LHCN-M2 (cell line): Measurements from ENCODE around the gene CPXM2. TPM values are rescaled to one million over a fixed set of nuclear protein-coding genes. Genes with fewer than 3 reads are reported as not detected.

Source experiments
- DNase-seq: peaks from one replicate; pipeline ENCODE4 v3.0.0-alpha.2; 2012; ENCODE audit warnings: low read depth
- total RNA-seq: library from RNA; depleted of rRNA; stranded (reverse); fragments of >200 nt; gene quantifications from 2 replicates; pipeline ENCODE4 v1.2.3, GENCODE V29; 2014

The CPXM2 gene
- total RNA-seq, 1 experiment from 2014 or later, result not detected

- no peak for DNase-seq
Observed at GRCh38 chr10:123800289-123800688, 91.3 kb downstream of the CPXM2 start.

DNA sequence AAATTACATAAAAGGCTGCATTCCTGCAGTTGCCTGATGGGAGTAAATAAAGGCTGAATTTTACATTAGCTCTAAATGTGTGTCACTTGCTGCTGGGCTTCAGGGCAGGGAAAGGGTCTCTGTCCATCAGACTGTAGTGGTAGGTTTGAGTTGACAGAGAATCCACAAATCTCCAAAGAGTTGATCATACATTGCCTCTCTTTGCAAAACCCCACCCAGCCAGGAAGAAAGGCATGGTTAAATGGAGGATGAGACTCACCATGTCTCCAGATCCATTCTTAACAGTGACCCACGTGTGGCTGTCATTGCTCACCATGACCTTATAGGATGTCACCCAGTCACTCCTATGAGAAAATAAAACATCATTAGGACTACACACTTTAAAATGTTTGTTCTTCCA, 92.8 kb downstream of the CPXM2 start:
- DNase-seq, result no peak

- no peak for DNase-seq
Observed at GRCh38 chr10:123797813-123798212, 93.8 kb downstream of the CPXM2 start.

DNA sequence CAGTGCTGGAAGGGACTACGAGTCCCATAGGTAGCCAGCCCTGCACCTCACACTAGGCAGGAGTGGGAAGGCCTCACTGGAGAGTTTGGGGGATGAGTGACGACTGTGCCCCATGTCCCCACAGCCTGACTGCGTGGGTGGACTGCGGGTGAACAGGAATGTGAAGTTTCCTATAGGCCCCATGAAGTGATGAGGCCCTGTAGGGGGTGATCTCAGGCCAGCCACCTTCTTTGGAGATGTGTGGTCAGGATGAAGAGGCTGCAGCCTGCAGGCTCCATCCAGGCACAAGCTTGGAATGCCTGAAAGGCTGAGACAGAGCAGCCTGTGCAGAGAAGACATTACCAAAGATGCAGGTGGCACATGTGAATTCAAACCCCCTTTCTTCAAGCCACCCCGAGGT, 94.9 kb downstream of the CPXM2 start:
- DNase-seq, result no peak

DNA sequence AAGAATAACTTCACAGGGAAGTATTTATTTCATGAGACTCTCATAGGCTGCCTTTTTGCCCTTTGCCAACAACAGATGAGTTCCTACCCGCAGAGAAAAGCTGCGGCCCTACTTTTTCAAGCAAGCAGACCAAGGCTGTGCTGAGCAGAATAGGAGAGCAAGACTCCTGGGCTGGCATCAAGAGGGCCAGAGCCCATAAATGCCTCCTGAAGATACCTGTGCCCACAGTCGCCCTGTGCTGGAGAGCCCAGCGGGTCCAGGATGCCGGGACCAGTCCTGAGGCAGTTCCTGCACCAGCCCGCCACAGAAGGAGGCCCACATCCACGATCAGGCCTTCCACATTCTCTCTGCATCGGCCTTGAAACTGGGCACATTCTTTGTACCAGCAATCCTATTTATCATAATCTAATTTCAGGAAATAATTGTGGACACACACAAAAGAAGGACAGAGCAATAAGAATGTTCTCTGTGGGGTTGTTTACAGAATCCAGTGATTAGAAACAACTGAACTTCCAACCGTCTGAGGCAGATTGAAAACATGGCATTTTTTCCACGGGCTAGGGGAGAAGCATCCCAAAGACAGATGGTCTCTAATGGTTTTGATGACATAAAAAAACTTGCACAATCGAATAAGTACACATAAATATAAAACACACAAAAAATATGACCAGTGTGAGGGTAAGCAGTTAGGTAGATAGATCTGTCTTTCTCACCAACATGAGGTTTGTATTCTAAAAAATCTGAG, 95.6 kb downstream of the CPXM2 start:
- DNase-seq, result no peak

GRCh38 chr10:123795196-123795780, 96.3 kb downstream of the CPXM2 start:
- DNase-seq, result no peak

DNA sequence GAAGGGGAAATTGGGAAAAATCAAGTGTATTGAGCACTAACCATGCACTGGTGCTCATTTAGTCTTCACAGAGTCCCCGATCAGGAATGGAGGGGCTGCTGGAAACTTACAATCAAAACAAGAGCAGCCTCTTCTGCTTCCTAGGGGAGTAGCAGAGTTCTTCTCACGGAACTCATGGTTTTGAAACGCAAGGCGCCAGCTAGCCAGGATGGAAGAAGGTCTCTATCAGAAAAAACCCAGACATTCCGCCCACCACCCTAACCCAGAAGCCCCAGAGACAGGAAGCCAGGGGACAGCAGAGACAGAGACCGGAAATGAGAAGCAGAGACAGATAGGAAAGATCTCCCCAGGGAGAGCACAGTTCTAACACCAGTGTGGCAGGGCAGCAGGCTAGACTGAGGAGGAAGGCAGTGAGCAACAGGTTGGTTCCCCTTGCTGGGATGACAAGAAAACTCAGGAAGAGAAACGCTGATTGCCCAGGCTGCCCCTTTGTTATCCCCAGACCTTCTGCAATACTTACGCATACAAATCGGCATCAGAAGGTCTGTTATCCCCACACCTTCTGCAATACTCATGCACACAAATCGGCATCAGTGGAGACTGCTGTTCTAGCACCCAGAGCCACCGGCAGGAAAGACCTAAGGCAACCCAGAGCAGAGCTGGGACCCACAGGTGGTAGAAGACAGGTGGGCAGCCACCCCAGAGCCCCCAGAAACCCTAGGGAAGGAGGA, 99.2 kb downstream of the CPXM2 start:
- no peak for DNase-seq

GRCh38 chr10:123790132-123790885, 101.3 kb downstream of the CPXM2 start:
- DNase-seq, result no peak

- no peak for DNase-seq
Observed at GRCh38 chr10:123788981-123789380, 102.6 kb downstream of the CPXM2 start.

GRCh38 chr10:123787566-123787965, 104.0 kb downstream of the CPXM2 start:
- no peak for DNase-seq

GRCh38 chr10:123786896-123787295, 104.7 kb downstream of the CPXM2 start:
- no peak for DNase-seq

GRCh38 chr10:123786306-123786705, 105.3 kb downstream of the CPXM2 start:
- no peak for DNase-seq

DNA sequence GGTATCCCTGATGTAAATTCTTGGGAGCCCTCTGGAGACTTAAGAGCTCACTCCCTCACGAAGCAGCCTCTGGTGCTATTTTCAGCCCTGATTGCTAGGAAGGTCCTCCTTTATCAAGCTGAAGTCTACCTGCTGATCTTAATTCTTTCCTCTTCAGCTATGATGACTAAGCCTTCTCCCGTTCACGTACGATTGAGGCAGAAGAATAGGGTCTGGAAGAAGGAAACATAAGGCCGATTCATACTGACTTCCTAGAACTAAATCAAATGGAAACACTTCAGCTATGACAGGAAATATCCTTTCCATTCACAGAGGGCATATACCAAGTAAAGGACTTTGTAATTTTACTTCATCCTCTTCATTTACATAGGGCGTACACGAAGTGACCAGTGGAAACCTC, 107.0 kb downstream of the CPXM2 start:
- DNase-seq, result no peak

DNA sequence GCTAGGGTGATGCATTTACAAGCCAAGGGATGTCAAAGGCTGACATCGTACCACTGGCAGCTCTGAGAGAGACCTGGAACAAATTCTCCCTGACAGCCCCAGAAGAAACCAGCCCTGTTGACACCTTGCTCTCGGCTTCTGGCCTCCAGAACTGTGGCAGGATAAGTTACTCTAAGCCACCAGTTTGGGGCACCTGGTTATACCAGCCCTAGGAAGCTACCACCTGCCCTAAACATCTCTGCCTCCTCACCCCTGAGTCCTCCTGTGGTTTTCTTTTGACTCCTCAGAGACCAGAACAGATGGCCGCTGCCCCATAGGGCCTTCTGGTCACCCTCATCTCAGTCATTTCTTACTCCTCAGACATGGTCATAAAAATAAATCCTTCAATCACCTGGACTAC, 107.4 kb downstream of the CPXM2 start:
- DNase-seq, result no peak

DNA sequence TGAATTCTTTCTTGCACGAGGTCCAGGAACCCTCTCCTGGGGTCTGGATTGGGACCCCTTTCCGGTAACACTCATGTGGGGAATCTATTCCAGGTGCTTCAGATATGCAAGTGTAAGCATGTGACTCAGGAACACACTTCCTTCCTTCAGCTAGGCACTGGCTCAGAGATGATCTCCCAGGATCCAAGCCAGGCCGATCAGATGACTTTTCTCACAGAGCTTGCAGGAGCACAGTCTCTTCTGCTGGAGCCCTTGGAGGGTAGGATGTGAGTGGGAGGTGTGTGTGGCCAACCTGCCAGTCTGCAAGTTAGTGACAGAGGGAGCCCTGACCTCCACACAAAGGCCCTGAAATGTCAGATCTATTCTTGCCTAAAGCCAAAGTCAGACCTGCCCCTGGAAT, 108.3 kb downstream of the CPXM2 start:
- DNase-seq, result no peak

GRCh38 chr10:123782549-123782948, 109.1 kb downstream of the CPXM2 start:
- DNase-seq, result no peak

DNA sequence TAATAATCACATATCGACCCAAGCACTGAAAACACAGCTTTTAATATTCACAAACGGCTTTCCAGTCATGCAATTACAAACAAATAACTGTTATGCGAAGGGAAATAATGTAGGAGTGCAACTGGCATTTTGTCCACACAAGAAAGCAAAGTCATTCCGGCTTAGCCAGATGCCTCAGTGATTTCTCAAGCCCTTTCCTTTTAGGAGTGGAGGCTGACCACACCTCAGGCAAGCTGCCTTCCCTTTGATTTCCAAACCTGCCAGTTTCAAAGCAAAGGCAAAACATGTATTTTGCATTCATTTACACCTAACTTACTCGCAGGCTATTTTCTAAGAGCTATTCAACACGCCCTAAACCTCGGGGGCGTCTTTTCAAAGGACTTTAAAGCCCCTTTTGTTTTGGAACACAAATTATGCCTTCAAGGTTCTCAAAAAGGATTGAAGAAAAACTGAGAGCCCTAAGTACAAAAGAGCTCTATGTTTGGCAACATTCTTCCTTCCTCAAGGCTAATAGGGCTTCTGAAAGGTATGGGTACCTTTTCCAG, 109.6 kb downstream of the CPXM2 start:
- DNase-seq, result no peak

GRCh38 chr10:123781324-123781900, 110.2 kb downstream of the CPXM2 start:
- no peak for DNase-seq

GRCh38 chr10:123778719-123779517, 112.7 kb downstream of the CPXM2 start:
- no peak for DNase-seq

- no peak for DNase-seq
Observed at GRCh38 chr10:123777881-123778280, 113.7 kb downstream of the CPXM2 start.
